Body of pancreas (tissue), 4 donors: ENCODE results near the gene GABRQ.
"Not testable (repeated sequence)": the region's sequence is repeated elsewhere in the genome, so short reads cannot be mapped to it uniquely, and the experiment has no call there.

Source experiments
- POLR2A ChIP-seq, 3 donors: fragments of 450-650 bp; IDR thresholded peaks; one replicate each; pipeline ENCODE4 v1.6.1; 2016; ENCODE audit warnings: antibody characterized with exemption in 3 of 3, mild to moderate bottlenecking in 2 of 3
- TF ChIP-seq, protein P1 (sequence below), 7 experiments: fragments of 450-650 bp in 4 of 7; fragments of 200-600 bp in 3 of 7; sonication (generic) in 3 of 7; IDR thresholded peaks; one replicate each; pipeline ENCODE4 v1.5.1; 2016 to 2019; ENCODE audit warnings: antibody characterized with exemption in 7 of 7

- TF ChIP-seq, protein P1, sequence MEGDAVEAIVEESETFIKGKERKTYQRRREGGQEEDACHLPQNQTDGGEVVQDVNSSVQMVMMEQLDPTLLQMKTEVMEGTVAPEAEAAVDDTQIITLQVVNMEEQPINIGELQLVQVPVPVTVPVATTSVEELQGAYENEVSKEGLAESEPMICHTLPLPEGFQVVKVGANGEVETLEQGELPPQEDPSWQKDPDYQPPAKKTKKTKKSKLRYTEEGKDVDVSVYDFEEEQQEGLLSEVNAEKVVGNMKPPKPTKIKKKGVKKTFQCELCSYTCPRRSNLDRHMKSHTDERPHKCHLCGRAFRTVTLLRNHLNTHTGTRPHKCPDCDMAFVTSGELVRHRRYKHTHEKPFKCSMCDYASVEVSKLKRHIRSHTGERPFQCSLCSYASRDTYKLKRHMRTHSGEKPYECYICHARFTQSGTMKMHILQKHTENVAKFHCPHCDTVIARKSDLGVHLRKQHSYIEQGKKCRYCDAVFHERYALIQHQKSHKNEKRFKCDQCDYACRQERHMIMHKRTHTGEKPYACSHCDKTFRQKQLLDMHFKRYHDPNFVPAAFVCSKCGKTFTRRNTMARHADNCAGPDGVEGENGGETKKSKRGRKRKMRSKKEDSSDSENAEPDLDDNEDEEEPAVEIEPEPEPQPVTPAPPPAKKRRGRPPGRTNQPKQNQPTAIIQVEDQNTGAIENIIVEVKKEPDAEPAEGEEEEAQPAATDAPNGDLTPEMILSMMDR (IDR thresholded peaks at IDR 0.05), result not testable (repeated sequence)
- not testable (repeated sequence) for TF ChIP-seq POLR2A (IDR thresholded peaks at IDR 0.05)
These were observed 37.0 kb downstream of the GABRQ start for GRCh38 chrX:152674652-152675051.
